Cardiac muscle cell (in vitro differentiated cells and primary cell): Measurements from ENCODE around the gene SPRED2. TPM values are rescaled to one million over a fixed set of nuclear protein-coding genes. Genes with fewer than 3 reads are reported as not detected.

Experiments used
- DNase-seq, 2 donors: peaks; one replicate each; pipeline versions ENCODE4 v3.0.0 to v3.0.0-alpha.2; 2010 to 2017; ENCODE audit warnings: low read depth in 1 of 2, low spot score in 1 of 2
- H3K27ac ChIP-seq: fragments of 200-600 bp; sonication (generic); 2 replicates; pipeline ENCODE4 v1.5.1; 2016
- H3K27me3 ChIP-seq: fragments of 200-600 bp; sonication (generic); 2 replicates; pipeline ENCODE4 v1.6.0; 2016; ENCODE audit warnings: control low read depth
- H3K36me3 ChIP-seq: fragments of 200-600 bp; sonication (generic); 2 replicates; pipeline ENCODE4 v1.5.1; 2016; ENCODE audit warnings: control low read depth
- H3K4me1 ChIP-seq: fragments of 200-600 bp; sonication (generic); 2 replicates; pipeline ENCODE4 v1.8.1; 2017; ENCODE audit warnings: low read depth, mild to moderate bottlenecking, mixed run types
- H3K4me3 ChIP-seq: fragments of 200-600 bp; sonication (generic); 2 replicates; pipeline ENCODE4 v1.5.1; 2016; ENCODE audit warnings: mild to moderate bottlenecking
- H3K9me3 ChIP-seq: fragments of 200-600 bp; sonication (generic); 2 replicates; pipeline ENCODE4 v1.5.1; 2017; ENCODE audit warnings: low read depth, mild to moderate bottlenecking, control low read depth
- CTCF ChIP-seq: IDR thresholded peaks from 2 replicates; pipeline ENCODE4 v1.5.1; 2012; ENCODE audit warnings: low read depth, mild to moderate bottlenecking, low read length
- polyA plus RNA-seq: library from polyadenylated mRNA; unstranded; fragments of >200 nt; fragmentation: Nextera tagmentation; extraction: Ambion mirVana; gene quantifications from 2 replicates; pipeline ENCODE4 v1.2.1, GENCODE V29; 2016
- total RNA-seq: library from RNA; depleted of rRNA; stranded (reverse); fragments of >200 nt; gene quantifications from 2 replicates; pipeline ENCODE4 v1.2.3, GENCODE V29; 2016

The SPRED2 gene, protein sequence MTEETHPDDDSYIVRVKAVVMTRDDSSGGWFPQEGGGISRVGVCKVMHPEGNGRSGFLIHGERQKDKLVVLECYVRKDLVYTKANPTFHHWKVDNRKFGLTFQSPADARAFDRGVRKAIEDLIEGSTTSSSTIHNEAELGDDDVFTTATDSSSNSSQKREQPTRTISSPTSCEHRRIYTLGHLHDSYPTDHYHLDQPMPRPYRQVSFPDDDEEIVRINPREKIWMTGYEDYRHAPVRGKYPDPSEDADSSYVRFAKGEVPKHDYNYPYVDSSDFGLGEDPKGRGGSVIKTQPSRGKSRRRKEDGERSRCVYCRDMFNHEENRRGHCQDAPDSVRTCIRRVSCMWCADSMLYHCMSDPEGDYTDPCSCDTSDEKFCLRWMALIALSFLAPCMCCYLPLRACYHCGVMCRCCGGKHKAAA
- total RNA-seq (11.7 and 14.7 TPM in 2 replicates), polyA plus RNA-seq (18.4 and 18.9 TPM in 2 replicates)

- H3K27ac ChIP-seq: peak within 1 kb of the TSS; percentile 64
- no peaks in the 10 kb centered on the region for H3K9me3 ChIP-seq
- peak; percentile 7 for TF ChIP-seq CTCF
- DNase-seq: peak; percentile 93 to 98
- peak within 1 kb of the TSS; percentile 92 for H3K4me3 ChIP-seq
- peaks cover 18% of the 10 kb centered on the region for H3K4me1 ChIP-seq
- H3K36me3 ChIP-seq: no peaks in the 10 kb centered on the region
- no peaks in the 10 kb centered on the region for H3K27me3 ChIP-seq
Measured at GRCh38 chr2:65432227-65433190, at the start of gene SPRED2. Gene SPRED2 (minus strand): TSS chr2:65432599. CDS start chr2:65431987, 612 bp downstream.

DNA sequence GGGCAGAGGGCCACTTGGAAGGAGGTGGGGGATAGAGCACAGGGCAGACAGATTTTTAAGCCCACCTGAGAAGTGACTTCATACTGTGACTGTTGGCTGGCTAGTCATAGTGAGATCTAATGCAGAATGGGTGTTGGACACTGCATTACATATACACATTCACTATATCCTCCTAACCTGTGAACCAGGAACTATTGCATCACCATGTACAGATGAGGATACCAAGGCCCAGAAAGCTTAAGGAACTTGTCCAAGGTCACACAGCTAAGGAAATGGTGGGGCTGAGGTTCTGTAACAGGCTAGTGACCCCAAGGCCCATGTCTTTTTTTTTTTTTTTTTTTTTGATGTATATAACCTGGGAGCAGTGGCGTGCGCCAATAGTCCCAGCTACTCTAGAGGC, 49.6 kb upstream of the SPRED2 start:
- Histone ChIP-seq H3K4me1 (no peaks in the 10 kb centered on the region), H3K27me3 (no peaks in the 10 kb centered on the region), H3K9me3 (no peaks in the 10 kb centered on the region), H3K36me3 (no peaks in the 10 kb centered on the region), H3K4me3 (no peak overlapping the region), H3K27ac (no peak overlapping the region)
- no peak for TF ChIP-seq CTCF
- DNase-seq: no peak

DNA sequence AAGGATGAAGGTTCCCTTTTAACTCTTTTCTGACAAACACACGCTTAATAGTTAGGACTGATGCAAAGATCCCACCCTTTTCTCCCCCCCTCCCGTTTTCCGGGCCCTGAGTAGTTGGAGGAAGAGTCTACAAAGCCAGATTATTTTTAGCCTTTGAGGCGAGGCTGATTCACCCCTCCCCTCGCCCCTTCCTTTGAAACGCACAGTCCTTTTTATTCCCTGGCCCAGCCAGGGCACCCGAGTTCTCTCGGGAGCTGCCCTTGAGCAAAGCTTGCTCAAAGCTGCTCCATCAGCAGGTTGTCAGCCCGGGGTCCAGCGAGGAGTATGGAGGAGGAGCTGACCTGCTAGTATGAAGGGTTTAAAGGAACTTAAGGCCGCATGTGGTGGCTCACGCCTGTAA, 47.1 kb upstream of the SPRED2 start:
- Histone ChIP-seq H3K9me3 (no peaks in the 10 kb centered on the region), H3K36me3 (no peaks in the 10 kb centered on the region), H3K27ac (no peak overlapping the region), H3K27me3 (no peaks in the 10 kb centered on the region), H3K4me1 (no peaks in the 10 kb centered on the region), H3K4me3 (no peak overlapping the region)
- peak in 1 of 2 donors; percentile 4 for DNase-seq
- TF ChIP-seq CTCF: no peak

DNA sequence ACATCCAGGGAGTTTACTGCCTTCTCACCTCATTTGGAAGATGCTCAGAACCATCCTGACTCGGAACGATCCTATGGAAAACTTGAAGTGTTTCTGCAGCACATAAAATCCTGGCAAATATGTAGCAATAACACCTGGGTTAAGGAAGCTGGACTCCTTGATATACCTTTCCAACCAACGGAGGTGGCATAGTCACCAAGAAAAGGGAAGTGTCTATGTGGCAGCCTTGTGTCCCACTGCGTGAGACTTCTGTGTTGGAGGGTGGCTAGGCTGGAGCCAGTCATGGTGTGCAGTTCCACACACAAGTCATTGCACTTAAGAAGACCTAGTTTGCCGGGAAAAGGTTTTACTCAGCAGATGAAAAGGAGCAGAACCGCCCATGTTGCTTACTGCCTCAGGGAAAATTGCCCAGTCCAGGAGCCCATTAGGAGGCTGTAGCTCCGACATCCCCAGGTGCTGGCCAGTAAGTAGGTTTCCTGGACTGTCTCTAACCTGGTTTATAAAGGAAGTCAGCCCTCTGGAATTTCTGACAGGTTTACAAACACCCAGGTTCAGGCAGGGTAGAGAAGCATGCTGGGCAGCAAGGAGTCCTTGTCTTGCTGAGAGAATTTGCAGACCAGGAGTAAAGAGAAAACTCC, 46.2 kb upstream of the SPRED2 start:
- Histone ChIP-seq H3K36me3 (no peaks in the 10 kb centered on the region), H3K4me3 (no peak overlapping the region)
- TF ChIP-seq CTCF: no peak

DNA sequence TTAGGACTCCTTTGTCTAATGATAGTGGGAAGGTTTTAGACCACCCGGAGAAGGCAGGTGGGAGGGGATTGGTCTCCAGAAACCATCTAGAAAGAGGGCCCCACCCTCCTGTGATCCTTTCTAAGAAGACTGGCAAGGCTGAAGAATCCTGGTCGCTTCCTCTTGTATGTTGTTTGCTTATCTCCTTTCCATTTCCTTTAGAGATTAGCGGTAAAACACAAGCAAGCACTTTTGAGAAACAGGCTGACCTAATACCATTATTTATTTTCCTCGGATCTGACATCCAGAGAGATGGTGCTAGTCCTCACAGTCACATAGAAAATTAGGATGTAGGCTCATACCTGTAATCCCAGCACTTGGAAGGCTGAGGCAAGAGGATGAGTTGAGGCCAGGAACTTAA, 45.2 kb upstream of the SPRED2 start:
- DNase-seq: peak in 1 of 2 donors; percentile 62
- H3K4me3 ChIP-seq: no peak overlapping the region
- no peaks in the 10 kb centered on the region for H3K36me3 ChIP-seq
- no peak overlapping the region for H3K27ac ChIP-seq
- no peak for TF ChIP-seq CTCF
- H3K9me3 ChIP-seq: no peaks in the 10 kb centered on the region
- H3K4me1 ChIP-seq: peaks cover 3% of the 10 kb centered on the region
- H3K27me3 ChIP-seq: no peaks in the 10 kb centered on the region

More for the DNA sequence above, 46.2 kb upstream of the SPRED2 start:
- Histone ChIP-seq H3K4me1 (peaks cover 2% of the 10 kb centered on the region), H3K27ac (no peak overlapping the region), H3K27me3 (no peaks in the 10 kb centered on the region), H3K9me3 (no peaks in the 10 kb centered on the region)
- DNase-seq: no peak
